Peyer's patch (tissue), 4 donors: ENCODE measurements around the gene PIGL. TPM values are rescaled to one million over a fixed set of nuclear protein-coding genes. Genes with fewer than 3 reads are reported as not detected.

Experiments
- DNase-seq, 3 donors: peaks; one replicate each; pipeline ENCODE4 v3.0.0-alpha.2; 2017 to 2019
- H3K27ac ChIP-seq, 4 donors: fragments of 200-600 bp; sonication (generic); one replicate each; pipeline ENCODE4 v1.5.1; 2016 to 2019
- H3K27me3 ChIP-seq, 2 donors: fragments of 200-600 bp; sonication (generic); one replicate each; pipeline ENCODE4 v1.5.1; 2019
- H3K36me3 ChIP-seq, 3 donors: fragments of 200-600 bp; sonication (generic); one replicate each; pipeline ENCODE4 v1.5.1; 2016 to 2019
- H3K4me1 ChIP-seq, 4 donors: fragments of 200-600 bp; sonication (generic); one replicate each; pipeline ENCODE4 v1.5.1; 2016 to 2019
- H3K4me3 ChIP-seq, 4 donors: fragments of 200-600 bp; sonication (generic); 1 replicate in 3 of 4; 2 replicates in 1 of 4; pipeline ENCODE4 v1.5.1; 2016 to 2019; ENCODE audit warnings: mild to moderate bottlenecking in 1 of 4
- H3K9me3 ChIP-seq, 4 donors: fragments of 200-600 bp; sonication (generic); one replicate each; pipeline ENCODE4 v1.5.1; 2016 to 2019; ENCODE audit warnings: mild to moderate bottlenecking in 1 of 4
- POLR2A ChIP-seq, 2 donors: fragments of 450-650 bp; IDR thresholded peaks; one replicate each; pipeline ENCODE4 v1.5.1; 2017; ENCODE audit warnings: antibody characterized with exemption in 2 of 2, mild to moderate bottlenecking in 2 of 2, moderate library complexity in 2 of 2
- total RNA-seq, 4 donors: library from RNA; depleted of rRNA; stranded (reverse); fragments of >200 nt; gene quantifications; one replicate each; pipeline ENCODE4 v1.1.0, GENCODE V29; 2016
- TF ChIP-seq, protein P1 (sequence below), 6 experiments: fragments of 450-650 bp in 4 of 6; fragments of 200-600 bp in 2 of 6; sonication (generic) in 1 of 6; IDR thresholded peaks; one replicate each; pipeline ENCODE4 v1.5.1; 2017 to 2019; ENCODE audit warnings: antibody characterized with exemption in 6 of 6, mild to moderate bottlenecking in 3 of 6, moderate library complexity in 1 of 6

Gene PIGL
- total RNA-seq, 4 donors from 2014 or later = 77.1 to 491 (median 144) TPM

GRCh38 chr17:16258901-16259300 is 41.9 kb downstream of the PIGL start:
- Histone ChIP-seq H3K4me1 (peaks cover 0 to 23% (median 0%) of the 10 kb centered on the region in 4 donors), H3K36me3 (peaks cover 0 to 3% (median 0%) of the 10 kb centered on the region in 3 donors), H3K9me3 (no peaks in the 10 kb centered on the region), H3K27ac (no peak overlapping the region), H3K4me3 (no peak overlapping the region), H3K27me3 (no peaks in the 10 kb centered on the region)
- TF ChIP-seq, protein P1, sequence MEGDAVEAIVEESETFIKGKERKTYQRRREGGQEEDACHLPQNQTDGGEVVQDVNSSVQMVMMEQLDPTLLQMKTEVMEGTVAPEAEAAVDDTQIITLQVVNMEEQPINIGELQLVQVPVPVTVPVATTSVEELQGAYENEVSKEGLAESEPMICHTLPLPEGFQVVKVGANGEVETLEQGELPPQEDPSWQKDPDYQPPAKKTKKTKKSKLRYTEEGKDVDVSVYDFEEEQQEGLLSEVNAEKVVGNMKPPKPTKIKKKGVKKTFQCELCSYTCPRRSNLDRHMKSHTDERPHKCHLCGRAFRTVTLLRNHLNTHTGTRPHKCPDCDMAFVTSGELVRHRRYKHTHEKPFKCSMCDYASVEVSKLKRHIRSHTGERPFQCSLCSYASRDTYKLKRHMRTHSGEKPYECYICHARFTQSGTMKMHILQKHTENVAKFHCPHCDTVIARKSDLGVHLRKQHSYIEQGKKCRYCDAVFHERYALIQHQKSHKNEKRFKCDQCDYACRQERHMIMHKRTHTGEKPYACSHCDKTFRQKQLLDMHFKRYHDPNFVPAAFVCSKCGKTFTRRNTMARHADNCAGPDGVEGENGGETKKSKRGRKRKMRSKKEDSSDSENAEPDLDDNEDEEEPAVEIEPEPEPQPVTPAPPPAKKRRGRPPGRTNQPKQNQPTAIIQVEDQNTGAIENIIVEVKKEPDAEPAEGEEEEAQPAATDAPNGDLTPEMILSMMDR (IDR thresholded peaks at IDR 0.05) = no peak
- TF ChIP-seq POLR2A (IDR thresholded peaks at IDR 0.05) = no peak
- DNase-seq = no peak

- no peak overlapping the region for H3K27ac ChIP-seq
- peaks cover 0 to 19% (median 0%) of the 10 kb centered on the region in 4 donors for H3K4me1 ChIP-seq
- no peak for TF ChIP-seq POLR2A (IDR thresholded peaks at IDR 0.05)
- TF ChIP-seq, protein P1 (IDR thresholded peaks at IDR 0.05) = no peak
- H3K4me3 ChIP-seq = no peak overlapping the region
- peak in 1 of 3 donors; percentile 30 for DNase-seq
- no peaks in the 10 kb centered on the region for H3K27me3 ChIP-seq
- peaks cover 0 to 3% (median 0%) of the 10 kb centered on the region in 3 donors for H3K36me3 ChIP-seq
- no peaks in the 10 kb centered on the region for H3K9me3 ChIP-seq
Observed at GRCh38 chr17:16259926-16260325, 42.9 kb downstream of the PIGL start.

DNA sequence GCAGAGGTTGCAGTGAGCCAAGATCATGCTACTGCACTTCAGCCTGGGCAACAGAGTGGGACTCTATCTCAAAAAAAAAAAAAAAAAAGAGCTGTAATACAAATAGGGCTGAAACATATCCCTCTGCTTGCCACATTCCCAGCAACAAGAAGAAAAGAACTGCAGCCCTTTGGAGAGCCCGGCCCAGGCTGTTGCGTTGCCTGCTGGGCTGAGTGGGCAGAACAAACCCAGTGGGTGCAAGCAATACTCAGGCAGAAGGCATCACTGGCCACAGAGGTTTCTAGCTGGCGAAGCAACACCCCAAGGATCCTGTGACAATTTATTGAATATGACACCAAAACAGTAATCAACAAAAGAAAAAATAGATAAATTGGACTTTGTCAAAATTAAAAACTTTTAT is 44.0 kb downstream of the PIGL start:
- no peak for DNase-seq
- TF ChIP-seq POLR2A (IDR thresholded peaks at IDR 0.05) = no peak
- TF ChIP-seq, protein P1 (IDR thresholded peaks at IDR 0.05) = no peak
- Histone ChIP-seq H3K4me1 (peaks cover 0 to 9% (median 0%) of the 10 kb centered on the region in 4 donors), H3K9me3 (no peaks in the 10 kb centered on the region), H3K4me3 (no peak overlapping the region), H3K36me3 (peaks cover 0 to 3% (median 0%) of the 10 kb centered on the region in 3 donors), H3K27me3 (no peaks in the 10 kb centered on the region), H3K27ac (no peak overlapping the region)

DNA sequence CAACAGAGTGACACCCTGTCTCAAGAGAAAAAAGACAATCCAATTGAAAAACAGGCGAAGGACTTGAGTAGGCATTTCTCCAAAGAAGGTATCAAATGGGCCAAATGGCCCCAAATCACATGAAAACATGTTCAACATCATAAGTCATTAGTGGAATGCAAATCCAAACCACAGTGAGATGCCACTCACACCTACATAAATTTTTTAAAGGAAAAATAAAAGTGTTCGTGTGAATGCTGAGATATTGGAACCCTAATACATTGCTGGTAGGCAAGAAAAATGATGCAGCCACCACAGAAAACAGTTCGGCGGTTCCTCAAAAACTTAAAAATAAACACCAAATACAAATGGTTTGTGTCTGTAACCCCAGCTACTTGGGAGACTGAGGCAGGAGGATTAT is 45.2 kb downstream of the PIGL start:
- TF ChIP-seq, protein P1 (IDR thresholded peaks at IDR 0.05) = no peak
- no peak for TF ChIP-seq POLR2A (IDR thresholded peaks at IDR 0.05)
- H3K4me1 ChIP-seq = peaks cover 0 to 3% (median 0%) of the 10 kb centered on the region in 4 donors
- H3K9me3 ChIP-seq = no peaks in the 10 kb centered on the region
- H3K4me3 ChIP-seq = no peak overlapping the region
- no peak for DNase-seq
- no peaks in the 10 kb centered on the region for H3K27me3 ChIP-seq
- H3K36me3 ChIP-seq = peaks cover 0 to 3% (median 0%) of the 10 kb centered on the region in 3 donors
- no peak overlapping the region for H3K27ac ChIP-seq

- Histone ChIP-seq H3K27me3 (no peaks in the 10 kb centered on the region), H3K27ac (peak overlapping the region in 2 of 4 donors; percentile 25 to 72), H3K4me3 (no peak overlapping the region), H3K36me3 (no peaks in the 10 kb centered on the region), H3K9me3 (no peaks in the 10 kb centered on the region), H3K4me1 (no peaks in the 10 kb centered on the region)
- TF ChIP-seq POLR2A (IDR thresholded peaks at IDR 0.05) = no peak
- TF ChIP-seq, protein P1 (IDR thresholded peaks at IDR 0.05) = no peak
- DNase-seq = no peak
Observed at GRCh38 chr17:16267174-16267573, 50.2 kb downstream of the PIGL start.

DNA sequence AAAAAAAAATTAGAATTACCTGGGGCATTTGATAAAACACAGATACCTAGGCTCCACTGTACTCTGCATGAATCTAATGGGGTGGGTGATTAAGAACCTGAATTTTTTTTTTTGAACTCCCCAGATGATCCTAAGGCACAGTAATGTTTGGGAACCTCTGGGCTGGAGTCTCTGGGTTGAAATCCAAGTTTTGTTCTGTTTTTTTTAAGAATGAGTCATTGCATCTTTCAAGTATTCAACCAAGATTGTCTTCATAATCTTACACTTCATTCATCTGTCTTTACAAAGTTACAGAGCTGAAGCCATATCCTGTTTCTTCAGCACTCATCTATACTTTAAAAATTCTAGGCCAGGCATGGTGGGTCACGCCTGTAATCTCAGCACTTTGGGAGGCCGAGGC is 52.6 kb downstream of the PIGL start:
- H3K36me3 ChIP-seq = no peaks in the 10 kb centered on the region
- no peaks in the 10 kb centered on the region for H3K9me3 ChIP-seq

More for the DNA sequence above, 52.6 kb downstream of the PIGL start:
- TF ChIP-seq POLR2A (IDR thresholded peaks at IDR 0.05) = no peak
- TF ChIP-seq, protein P1 (IDR thresholded peaks at IDR 0.05) = no peak
- Histone ChIP-seq H3K27ac (no peak overlapping the region), H3K4me1 (no peaks in the 10 kb centered on the region), H3K4me3 (no peak overlapping the region), H3K27me3 (no peaks in the 10 kb centered on the region)
- DNase-seq = no peak
